Tibial nerve (tissue), 4 donors: ENCODE results near the gene DAP3.

Source experiments
- EP300 ChIP-seq, 2 donors: sonication (generic); formaldehyde crosslinking; IDR thresholded peaks; one replicate each; pipeline ENCODE4 v1.6.1; 2017; ENCODE audit warnings: antibody characterized with exemption in 2 of 2, mild to moderate bottlenecking in 1 of 2
- POLR2A ChIP-seq, 2 donors: fragments of 450-650 bp; IDR thresholded peaks; one replicate each; pipeline ENCODE4 v1.6.1; 2017; ENCODE audit warnings: antibody characterized with exemption in 2 of 2, mild to moderate bottlenecking in 2 of 2, moderate library complexity in 2 of 2
- TF ChIP-seq, protein P1 (sequence below), 5 experiments: fragments of 200-600 bp in 3 of 5; fragments of 450-650 bp in 2 of 5; sonication (generic) in 3 of 5; IDR thresholded peaks; one replicate each; pipeline ENCODE4 v1.5.1; 2016 to 2019; ENCODE audit warnings: antibody characterized with exemption in 5 of 5, mild to moderate bottlenecking in 3 of 5, moderate library complexity in 2 of 5

DNA sequence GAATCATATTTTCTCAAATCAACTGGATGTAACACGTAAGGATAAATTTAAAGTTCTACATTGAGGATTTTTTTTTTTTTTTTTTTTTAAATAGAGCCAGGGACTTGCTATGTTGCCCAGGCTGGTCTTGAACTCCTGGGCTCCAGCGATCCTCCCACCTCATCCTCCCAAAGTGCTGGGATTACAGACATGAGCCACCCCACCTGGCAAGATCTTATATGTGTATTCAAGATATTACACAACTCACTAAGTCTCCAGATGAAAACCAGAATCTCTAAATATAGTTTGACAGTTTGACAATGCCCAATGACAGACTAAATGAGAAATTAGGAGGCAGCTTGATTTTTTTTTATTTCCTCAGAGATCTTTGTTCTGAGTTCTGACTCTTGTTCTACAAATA, 7.1 kb upstream of the DAP3 start:
- TF ChIP-seq POLR2A (IDR thresholded peaks at IDR 0.05) (no peak), EP300 (IDR thresholded peaks at IDR 0.05) (no peak)
- TF ChIP-seq, protein P1, sequence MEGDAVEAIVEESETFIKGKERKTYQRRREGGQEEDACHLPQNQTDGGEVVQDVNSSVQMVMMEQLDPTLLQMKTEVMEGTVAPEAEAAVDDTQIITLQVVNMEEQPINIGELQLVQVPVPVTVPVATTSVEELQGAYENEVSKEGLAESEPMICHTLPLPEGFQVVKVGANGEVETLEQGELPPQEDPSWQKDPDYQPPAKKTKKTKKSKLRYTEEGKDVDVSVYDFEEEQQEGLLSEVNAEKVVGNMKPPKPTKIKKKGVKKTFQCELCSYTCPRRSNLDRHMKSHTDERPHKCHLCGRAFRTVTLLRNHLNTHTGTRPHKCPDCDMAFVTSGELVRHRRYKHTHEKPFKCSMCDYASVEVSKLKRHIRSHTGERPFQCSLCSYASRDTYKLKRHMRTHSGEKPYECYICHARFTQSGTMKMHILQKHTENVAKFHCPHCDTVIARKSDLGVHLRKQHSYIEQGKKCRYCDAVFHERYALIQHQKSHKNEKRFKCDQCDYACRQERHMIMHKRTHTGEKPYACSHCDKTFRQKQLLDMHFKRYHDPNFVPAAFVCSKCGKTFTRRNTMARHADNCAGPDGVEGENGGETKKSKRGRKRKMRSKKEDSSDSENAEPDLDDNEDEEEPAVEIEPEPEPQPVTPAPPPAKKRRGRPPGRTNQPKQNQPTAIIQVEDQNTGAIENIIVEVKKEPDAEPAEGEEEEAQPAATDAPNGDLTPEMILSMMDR (IDR thresholded peaks at IDR 0.05) = no peak
